ENCODE data around the gene RERE.

DNA sequence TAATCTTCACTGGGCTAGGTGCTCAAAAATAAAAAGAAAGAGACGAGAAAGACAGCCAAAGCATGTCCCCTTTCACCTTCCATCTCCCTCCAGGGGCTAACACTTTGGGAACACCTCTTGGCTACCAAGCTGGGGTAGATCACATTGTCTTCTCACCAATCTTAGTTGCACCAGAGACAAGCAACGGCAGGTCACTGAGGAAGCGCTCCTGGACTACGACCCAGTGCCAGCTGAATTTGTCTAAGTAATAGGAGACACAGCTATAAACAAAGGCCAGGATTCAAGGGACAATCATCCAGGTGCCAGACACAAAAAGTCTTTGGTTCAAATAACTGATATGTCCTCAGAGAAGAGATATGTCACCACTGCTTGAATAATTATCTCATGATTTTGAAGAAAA lies 399.1 kb downstream of the RERE start:
- TF ChIP-seq, protein P1, sequence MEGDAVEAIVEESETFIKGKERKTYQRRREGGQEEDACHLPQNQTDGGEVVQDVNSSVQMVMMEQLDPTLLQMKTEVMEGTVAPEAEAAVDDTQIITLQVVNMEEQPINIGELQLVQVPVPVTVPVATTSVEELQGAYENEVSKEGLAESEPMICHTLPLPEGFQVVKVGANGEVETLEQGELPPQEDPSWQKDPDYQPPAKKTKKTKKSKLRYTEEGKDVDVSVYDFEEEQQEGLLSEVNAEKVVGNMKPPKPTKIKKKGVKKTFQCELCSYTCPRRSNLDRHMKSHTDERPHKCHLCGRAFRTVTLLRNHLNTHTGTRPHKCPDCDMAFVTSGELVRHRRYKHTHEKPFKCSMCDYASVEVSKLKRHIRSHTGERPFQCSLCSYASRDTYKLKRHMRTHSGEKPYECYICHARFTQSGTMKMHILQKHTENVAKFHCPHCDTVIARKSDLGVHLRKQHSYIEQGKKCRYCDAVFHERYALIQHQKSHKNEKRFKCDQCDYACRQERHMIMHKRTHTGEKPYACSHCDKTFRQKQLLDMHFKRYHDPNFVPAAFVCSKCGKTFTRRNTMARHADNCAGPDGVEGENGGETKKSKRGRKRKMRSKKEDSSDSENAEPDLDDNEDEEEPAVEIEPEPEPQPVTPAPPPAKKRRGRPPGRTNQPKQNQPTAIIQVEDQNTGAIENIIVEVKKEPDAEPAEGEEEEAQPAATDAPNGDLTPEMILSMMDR (conservative IDR thresholded peaks at IDR 0.05 in 1 of 2, IDR thresholded peaks at IDR 0.05 in 1 of 2; ENCODE audit: extremely low read depth in 1 of 2, insufficient read depth in 1 of 2, low read depth in 1 of 2, low read length in 2 of 2), result no peak
- no peak for TF ChIP-seq EZH2 (IDR thresholded peaks at IDR 0.05; ENCODE audit: borderline replicate concordance, low read length)
